MM.1S (cell line): ENCODE results near the gene ZDHHC7.
"Not testable (repeated sequence)": the region's sequence is repeated elsewhere in the genome, so short reads cannot be mapped to it uniquely, and the experiment has no call there.

Experiments used
- CTCF ChIP-seq: fragments of 300-600 bp; sonication (generic); IDR thresholded peaks from 2 replicates; pipeline ENCODE4 v1.5.1; 2016; ENCODE audit warnings: antibody characterized with exemption, low read length, mixed read lengths
- EZH2phosphoT487 ChIP-seq: fragments of 300-600 bp; sonication (generic); IDR thresholded peaks from 2 replicates; pipeline ENCODE4 v1.6.1; 2018; ENCODE audit warnings: antibody characterized with exemption, low read length

GRCh38 chr16:84938616-84939015 is 72.7 kb downstream of the ZDHHC7 start:
- TF ChIP-seq CTCF, EZH2phosphoT487: not testable (repeated sequence)
